ENCODE data around the gene MROH9. TPM values are rescaled to one million over a fixed set of nuclear protein-coding genes. Genes with fewer than 3 reads are reported as not detected.

MROH9 gene
- polyA plus RNA-seq, 1 of the 3 experiments (the other 2 are of a cell fraction): 0.26 TPM

DNA sequence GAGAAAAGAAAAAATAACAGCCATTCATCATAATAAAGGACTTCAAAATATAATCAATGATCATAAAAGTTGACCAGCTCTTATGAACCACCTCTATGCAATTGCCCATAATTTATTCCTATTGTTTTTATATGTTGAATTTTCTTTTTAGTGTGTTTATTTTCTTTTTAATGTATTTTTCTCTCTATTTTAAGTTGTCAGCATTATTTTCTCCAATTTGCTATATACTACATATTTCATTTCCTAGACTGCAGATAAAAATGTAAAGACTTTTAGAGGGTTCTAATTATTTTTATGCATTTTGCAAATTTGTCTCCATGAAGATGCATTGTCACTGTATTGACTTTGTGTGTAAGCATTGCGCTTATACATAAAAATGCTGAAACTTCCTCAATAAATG, 58.4 kb downstream of the MROH9 start:
- H3F3A ChIP-seq (replicated peaks; ENCODE audit: insufficient read depth): no peaks in the 10 kb centered on the region
- WGBS (ENCODE audit: low lambda C conversion rate): 56% methylated on average over 1 of the region's 1 CpG
- no peaks in the 10 kb centered on the region for H3K36me3 ChIP-seq (replicated peaks in 1 of 2; ENCODE audit: control insufficient read depth in 1 of 2, insufficient read depth in 2 of 2, low read length in 1 of 2)
- H3K9me3 ChIP-seq: no peaks in the 10 kb centered on the region
- H3K4me3 ChIP-seq (ENCODE audit: low read depth in 2 of 2, low read length in 1 of 2): no peak overlapping the region
- H3K27me3 ChIP-seq (ENCODE audit: insufficient read depth): peaks cover 7% of the 10 kb centered on the region; the same call in 1 of the 2 replicates
- H3K4me1 ChIP-seq (ENCODE audit: control insufficient read depth in 1 of 2, insufficient read depth in 2 of 2, low read depth in 1 of 2, low read length in 1 of 2): no peaks in the 10 kb centered on the region
- H3K4me2 ChIP-seq: no peak overlapping the region
- H3K79me2 ChIP-seq (ENCODE audit: insufficient read depth): no peaks in the 10 kb centered on the region
- ChIA-PET POLR2A (no interaction called here), CTCF (no interaction called here)
- H3K9me2 ChIP-seq: no peaks in the 10 kb centered on the region
- DNase-seq: no peak
- H3K27ac ChIP-seq (ENCODE audit: low read depth in 2 of 2, low read length in 1 of 2): no peak overlapping the region
- no peaks in the 10 kb centered on the region for H4K20me1 ChIP-seq (ENCODE audit: insufficient read depth)
- H3K9ac ChIP-seq: no peak overlapping the region
- no peak overlapping the region for H2AFZ ChIP-seq (ENCODE audit: low read depth)
- TF ChIP-seq TEAD4 (IDR thresholded peaks at IDR 0.05; ENCODE audit: borderline replicate concordance, insufficient read depth) (no peak), MXI1 (IDR thresholded peaks at IDR 0.05; ENCODE audit: low read depth, low read length) (no peak), RFX5 (IDR thresholded peaks at IDR 0.05; ENCODE audit: low read length) (no peak), TCF12 (IDR thresholded peaks at IDR 0.05) (no peak), RCOR1 (IDR thresholded peaks at IDR 0.05; ENCODE audit: low read length) (no peak), NRF1 (IDR thresholded peaks at IDR 0.05; ENCODE audit: low read depth, low read length) (no peak), GATA2 (CRISPR knock-in tag; IDR thresholded peaks at IDR 0.05) (no peak), ELF1 (IDR thresholded peaks at IDR 0.05) (no peak), SIN3A (IDR thresholded peaks at IDR 0.05; ENCODE audit: borderline replicate concordance, low read depth, low read length) (no peak), RXRA (IDR thresholded peaks at IDR 0.05; ENCODE audit: borderline replicate concordance, low read depth) (no peak), FOXJ3 (CRISPR knock-in tag; IDR thresholded peaks at IDR 0.05) (no peak), MEF2A (IDR thresholded peaks at IDR 0.05; ENCODE audit: borderline replicate concordance, low read depth) (no peak)
- TF ChIP-seq, protein P1, sequence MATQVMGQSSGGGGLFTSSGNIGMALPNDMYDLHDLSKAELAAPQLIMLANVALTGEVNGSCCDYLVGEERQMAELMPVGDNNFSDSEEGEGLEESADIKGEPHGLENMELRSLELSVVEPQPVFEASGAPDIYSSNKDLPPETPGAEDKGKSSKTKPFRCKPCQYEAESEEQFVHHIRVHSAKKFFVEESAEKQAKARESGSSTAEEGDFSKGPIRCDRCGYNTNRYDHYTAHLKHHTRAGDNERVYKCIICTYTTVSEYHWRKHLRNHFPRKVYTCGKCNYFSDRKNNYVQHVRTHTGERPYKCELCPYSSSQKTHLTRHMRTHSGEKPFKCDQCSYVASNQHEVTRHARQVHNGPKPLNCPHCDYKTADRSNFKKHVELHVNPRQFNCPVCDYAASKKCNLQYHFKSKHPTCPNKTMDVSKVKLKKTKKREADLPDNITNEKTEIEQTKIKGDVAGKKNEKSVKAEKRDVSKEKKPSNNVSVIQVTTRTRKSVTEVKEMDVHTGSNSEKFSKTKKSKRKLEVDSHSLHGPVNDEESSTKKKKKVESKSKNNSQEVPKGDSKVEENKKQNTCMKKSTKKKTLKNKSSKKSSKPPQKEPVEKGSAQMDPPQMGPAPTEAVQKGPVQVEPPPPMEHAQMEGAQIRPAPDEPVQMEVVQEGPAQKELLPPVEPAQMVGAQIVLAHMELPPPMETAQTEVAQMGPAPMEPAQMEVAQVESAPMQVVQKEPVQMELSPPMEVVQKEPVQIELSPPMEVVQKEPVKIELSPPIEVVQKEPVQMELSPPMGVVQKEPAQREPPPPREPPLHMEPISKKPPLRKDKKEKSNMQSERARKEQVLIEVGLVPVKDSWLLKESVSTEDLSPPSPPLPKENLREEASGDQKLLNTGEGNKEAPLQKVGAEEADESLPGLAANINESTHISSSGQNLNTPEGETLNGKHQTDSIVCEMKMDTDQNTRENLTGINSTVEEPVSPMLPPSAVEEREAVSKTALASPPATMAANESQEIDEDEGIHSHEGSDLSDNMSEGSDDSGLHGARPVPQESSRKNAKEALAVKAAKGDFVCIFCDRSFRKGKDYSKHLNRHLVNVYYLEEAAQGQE (IDR thresholded peaks at IDR 0.05; ENCODE audit: low read depth, low read length): no peak
- TF ChIP-seq, protein P2, sequence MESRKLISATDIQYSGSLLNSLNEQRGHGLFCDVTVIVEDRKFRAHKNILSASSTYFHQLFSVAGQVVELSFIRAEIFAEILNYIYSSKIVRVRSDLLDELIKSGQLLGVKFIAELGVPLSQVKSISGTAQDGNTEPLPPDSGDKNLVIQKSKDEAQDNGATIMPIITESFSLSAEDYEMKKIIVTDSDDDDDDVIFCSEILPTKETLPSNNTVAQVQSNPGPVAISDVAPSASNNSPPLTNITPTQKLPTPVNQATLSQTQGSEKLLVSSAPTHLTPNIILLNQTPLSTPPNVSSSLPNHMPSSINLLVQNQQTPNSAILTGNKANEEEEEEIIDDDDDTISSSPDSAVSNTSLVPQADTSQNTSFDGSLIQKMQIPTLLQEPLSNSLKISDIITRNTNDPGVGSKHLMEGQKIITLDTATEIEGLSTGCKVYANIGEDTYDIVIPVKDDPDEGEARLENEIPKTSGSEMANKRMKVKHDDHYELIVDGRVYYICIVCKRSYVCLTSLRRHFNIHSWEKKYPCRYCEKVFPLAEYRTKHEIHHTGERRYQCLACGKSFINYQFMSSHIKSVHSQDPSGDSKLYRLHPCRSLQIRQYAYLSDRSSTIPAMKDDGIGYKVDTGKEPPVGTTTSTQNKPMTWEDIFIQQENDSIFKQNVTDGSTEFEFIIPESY (IDR thresholded peaks at IDR 0.05; ENCODE audit: borderline replicate concordance, low read depth): no peak
- TF ChIP-seq, protein P3, sequence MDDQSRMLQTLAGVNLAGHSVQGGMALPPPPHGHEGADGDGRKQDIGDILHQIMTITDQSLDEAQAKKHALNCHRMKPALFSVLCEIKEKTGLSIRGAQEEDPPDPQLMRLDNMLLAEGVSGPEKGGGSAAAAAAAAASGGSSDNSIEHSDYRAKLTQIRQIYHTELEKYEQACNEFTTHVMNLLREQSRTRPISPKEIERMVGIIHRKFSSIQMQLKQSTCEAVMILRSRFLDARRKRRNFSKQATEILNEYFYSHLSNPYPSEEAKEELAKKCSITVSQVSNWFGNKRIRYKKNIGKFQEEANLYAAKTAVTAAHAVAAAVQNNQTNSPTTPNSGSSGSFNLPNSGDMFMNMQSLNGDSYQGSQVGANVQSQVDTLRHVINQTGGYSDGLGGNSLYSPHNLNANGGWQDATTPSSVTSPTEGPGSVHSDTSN (IDR thresholded peaks at IDR 0.05): no peak

Measured in SK-N-SH (cell line).